HL-60 (cell line): ENCODE data around the gene GSTM1.
"Not testable (repeated sequence)": the region's sequence is repeated elsewhere in the genome, so short reads cannot be mapped to it uniquely, and the experiment has no call there.

Experiments used
- POLR2AphosphoS5 ChIP-seq: IDR thresholded peaks from 2 replicates; pipeline ENCODE4 v1.6.1; 2012; ENCODE audit warnings: low read depth
- TF ChIP-seq, protein P1 (sequence below): IDR thresholded peaks from one replicate; pipeline ENCODE4 v1.5.1; 2011; ENCODE audit warnings: low read length, control low read depth, inconsistent platforms; ENCODE audit not compliant: insufficient read depth
- TF ChIP-seq, protein P2 (sequence below): IDR thresholded peaks from 2 replicates; pipeline ENCODE4 v1.6.1; 2012; ENCODE audit warnings: low read depth; ENCODE audit not compliant: insufficient replicate concordance

DNA sequence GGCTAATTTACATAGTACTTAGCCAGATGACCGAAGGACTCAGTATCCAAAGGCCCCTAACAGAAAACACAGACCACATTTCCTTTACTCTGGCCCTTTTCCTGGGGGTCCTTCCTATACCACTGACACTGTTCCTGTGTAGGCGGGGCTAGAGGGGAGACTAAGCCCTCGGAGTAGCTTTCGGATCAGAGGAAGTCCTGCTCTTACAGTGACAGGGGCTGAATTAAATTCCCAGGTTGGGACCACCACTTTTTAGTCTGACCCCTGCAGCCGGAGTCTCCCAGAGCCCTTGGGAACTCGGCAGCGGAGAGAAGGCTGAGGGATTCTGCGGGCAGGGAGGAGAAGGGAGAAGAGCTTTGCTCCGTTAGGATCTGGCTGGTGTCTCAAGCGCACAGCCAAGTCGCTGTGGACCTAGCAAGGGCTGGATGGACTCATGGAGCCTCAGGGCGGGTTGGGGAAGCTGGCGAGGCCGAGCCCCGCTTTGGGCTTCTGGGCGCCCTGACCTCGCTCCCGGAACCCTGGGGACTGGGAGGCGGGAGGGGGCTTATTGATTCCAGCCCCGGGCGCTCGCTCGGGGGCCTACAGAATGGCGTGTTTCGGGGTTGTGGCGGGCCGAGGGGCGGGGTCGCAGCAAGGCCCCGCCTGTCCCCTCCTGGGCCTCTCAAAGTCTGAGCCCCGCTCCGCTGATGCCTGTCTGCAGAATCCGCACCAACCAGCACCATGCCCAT, 24.1 kb downstream of the GSTM1 start, which contains the start of gene GSTM5:
- TF ChIP-seq, protein P1, sequence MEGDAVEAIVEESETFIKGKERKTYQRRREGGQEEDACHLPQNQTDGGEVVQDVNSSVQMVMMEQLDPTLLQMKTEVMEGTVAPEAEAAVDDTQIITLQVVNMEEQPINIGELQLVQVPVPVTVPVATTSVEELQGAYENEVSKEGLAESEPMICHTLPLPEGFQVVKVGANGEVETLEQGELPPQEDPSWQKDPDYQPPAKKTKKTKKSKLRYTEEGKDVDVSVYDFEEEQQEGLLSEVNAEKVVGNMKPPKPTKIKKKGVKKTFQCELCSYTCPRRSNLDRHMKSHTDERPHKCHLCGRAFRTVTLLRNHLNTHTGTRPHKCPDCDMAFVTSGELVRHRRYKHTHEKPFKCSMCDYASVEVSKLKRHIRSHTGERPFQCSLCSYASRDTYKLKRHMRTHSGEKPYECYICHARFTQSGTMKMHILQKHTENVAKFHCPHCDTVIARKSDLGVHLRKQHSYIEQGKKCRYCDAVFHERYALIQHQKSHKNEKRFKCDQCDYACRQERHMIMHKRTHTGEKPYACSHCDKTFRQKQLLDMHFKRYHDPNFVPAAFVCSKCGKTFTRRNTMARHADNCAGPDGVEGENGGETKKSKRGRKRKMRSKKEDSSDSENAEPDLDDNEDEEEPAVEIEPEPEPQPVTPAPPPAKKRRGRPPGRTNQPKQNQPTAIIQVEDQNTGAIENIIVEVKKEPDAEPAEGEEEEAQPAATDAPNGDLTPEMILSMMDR, result not testable (repeated sequence)
- TF ChIP-seq, protein P2, sequence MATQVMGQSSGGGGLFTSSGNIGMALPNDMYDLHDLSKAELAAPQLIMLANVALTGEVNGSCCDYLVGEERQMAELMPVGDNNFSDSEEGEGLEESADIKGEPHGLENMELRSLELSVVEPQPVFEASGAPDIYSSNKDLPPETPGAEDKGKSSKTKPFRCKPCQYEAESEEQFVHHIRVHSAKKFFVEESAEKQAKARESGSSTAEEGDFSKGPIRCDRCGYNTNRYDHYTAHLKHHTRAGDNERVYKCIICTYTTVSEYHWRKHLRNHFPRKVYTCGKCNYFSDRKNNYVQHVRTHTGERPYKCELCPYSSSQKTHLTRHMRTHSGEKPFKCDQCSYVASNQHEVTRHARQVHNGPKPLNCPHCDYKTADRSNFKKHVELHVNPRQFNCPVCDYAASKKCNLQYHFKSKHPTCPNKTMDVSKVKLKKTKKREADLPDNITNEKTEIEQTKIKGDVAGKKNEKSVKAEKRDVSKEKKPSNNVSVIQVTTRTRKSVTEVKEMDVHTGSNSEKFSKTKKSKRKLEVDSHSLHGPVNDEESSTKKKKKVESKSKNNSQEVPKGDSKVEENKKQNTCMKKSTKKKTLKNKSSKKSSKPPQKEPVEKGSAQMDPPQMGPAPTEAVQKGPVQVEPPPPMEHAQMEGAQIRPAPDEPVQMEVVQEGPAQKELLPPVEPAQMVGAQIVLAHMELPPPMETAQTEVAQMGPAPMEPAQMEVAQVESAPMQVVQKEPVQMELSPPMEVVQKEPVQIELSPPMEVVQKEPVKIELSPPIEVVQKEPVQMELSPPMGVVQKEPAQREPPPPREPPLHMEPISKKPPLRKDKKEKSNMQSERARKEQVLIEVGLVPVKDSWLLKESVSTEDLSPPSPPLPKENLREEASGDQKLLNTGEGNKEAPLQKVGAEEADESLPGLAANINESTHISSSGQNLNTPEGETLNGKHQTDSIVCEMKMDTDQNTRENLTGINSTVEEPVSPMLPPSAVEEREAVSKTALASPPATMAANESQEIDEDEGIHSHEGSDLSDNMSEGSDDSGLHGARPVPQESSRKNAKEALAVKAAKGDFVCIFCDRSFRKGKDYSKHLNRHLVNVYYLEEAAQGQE, result not testable (repeated sequence)
- TF ChIP-seq POLR2AphosphoS5, result not testable (repeated sequence)
